Astrocyte of the cerebellum (primary cell): Measurements from ENCODE around the gene GIMAP8.

Source experiments
- DNase-seq: peaks from one replicate; pipeline ENCODE4 v3.0.0-alpha.2; 2011; ENCODE audit warnings: low read depth
- H3K4me3 ChIP-seq: 2 replicates; pipeline ENCODE4 v1.5.1; 2011; ENCODE audit warnings: mild to moderate bottlenecking, low read depth, low read length, moderate library complexity
- CTCF ChIP-seq: IDR thresholded peaks from 2 replicates; pipeline ENCODE4 v1.5.1; 2012; ENCODE audit warnings: low read length, low read depth, moderate library complexity, mild to moderate bottlenecking; ENCODE audit errors: missing control alignments
- in situ Hi-C: cut with HindIII; loops from 2 replicates; pipeline ENCODE4 v1.10.0; 2017; ENCODE audit warnings: low sequenced_read_pairs

The GIMAP8 gene

GRCh38 chr7:150420242-150420641 is 30.2 kb upstream of the GIMAP8 start:
- in situ Hi-C loops, result no loop called here
- no peak overlapping the region for H3K4me3 ChIP-seq
- no peak for DNase-seq
- TF ChIP-seq CTCF, result no peak

GRCh38 chr7:150420987-150421674 is 29.3 kb upstream of the GIMAP8 start:
- DNase-seq, result peak; percentile 38
- H3K4me3 ChIP-seq, result no peak overlapping the region
- in situ Hi-C loops, result no loop called here
- TF ChIP-seq CTCF, result peak; percentile 89

GRCh38 chr7:150421831-150422230 is 28.6 kb upstream of the GIMAP8 start:
- no peak for TF ChIP-seq CTCF
- no peak for DNase-seq

GRCh38 chr7:150425670-150426069 is 24.8 kb upstream of the GIMAP8 start:
- no peak for TF ChIP-seq CTCF
- in situ Hi-C loops, result no loop called here
- no peak overlapping the region for H3K4me3 ChIP-seq
- DNase-seq, result no peak

More at GRCh38 chr7:150421831-150422230, 28.6 kb upstream of the GIMAP8 start:
- in situ Hi-C loops, result no loop called here
- no peak overlapping the region for H3K4me3 ChIP-seq

GRCh38 chr7:150428671-150429451 is 21.6 kb upstream of the GIMAP8 start:
- peak; percentile 72 for DNase-seq
- no peak overlapping the region for H3K4me3 ChIP-seq
- in situ Hi-C loops, result no loop called here
- no peak for TF ChIP-seq CTCF

GRCh38 chr7:150429699-150430098 is 20.7 kb upstream of the GIMAP8 start:
- TF ChIP-seq CTCF, result no peak
- no peak for DNase-seq
- in situ Hi-C loops, result no loop called here
- H3K4me3 ChIP-seq, result no peak overlapping the region
